Ovary (tissue), 3 donors: ENCODE data around the gene LIPC.

Experiments used
- CTCF ChIP-seq, 3 donors: fragments of 450-650 bp in 2 of 3; fragments of 200-600 bp in 1 of 3; IDR thresholded peaks; one replicate each; pipeline versions ENCODE4 v1.5.1 to v1.8.0; 2016 to 2022; ENCODE audit warnings: antibody characterized with exemption in 3 of 3, mild to moderate bottlenecking in 1 of 3
- EP300 ChIP-seq: sonication (generic); formaldehyde crosslinking; IDR thresholded peaks from one replicate; pipeline ENCODE4 v1.6.1; 2017; ENCODE audit warnings: antibody characterized with exemption
- POLR2A ChIP-seq: fragments of 450-650 bp; IDR thresholded peaks from one replicate; pipeline ENCODE4 v1.6.1; 2017; ENCODE audit warnings: antibody characterized with exemption, mild to moderate bottlenecking, moderate library complexity
- donor health status: DM: no; HTN: no; CAD: no.

- TF ChIP-seq POLR2A, result no peak
- no peak for TF ChIP-seq CTCF (IDR thresholded peaks at IDR 0.05)
- no peak for TF ChIP-seq EP300
Measured at GRCh38 chr15:58602823-58603222, 171.0 kb downstream of the LIPC start.
